NCI-H146 (cell line): ENCODE measurements around the gene MTCH2.

Source experiments
- DNase-seq: peaks from one replicate; lab custom pipeline; 2025; lab: John Stamatoyannopoulos, UW

MTCH2 gene

DNA sequence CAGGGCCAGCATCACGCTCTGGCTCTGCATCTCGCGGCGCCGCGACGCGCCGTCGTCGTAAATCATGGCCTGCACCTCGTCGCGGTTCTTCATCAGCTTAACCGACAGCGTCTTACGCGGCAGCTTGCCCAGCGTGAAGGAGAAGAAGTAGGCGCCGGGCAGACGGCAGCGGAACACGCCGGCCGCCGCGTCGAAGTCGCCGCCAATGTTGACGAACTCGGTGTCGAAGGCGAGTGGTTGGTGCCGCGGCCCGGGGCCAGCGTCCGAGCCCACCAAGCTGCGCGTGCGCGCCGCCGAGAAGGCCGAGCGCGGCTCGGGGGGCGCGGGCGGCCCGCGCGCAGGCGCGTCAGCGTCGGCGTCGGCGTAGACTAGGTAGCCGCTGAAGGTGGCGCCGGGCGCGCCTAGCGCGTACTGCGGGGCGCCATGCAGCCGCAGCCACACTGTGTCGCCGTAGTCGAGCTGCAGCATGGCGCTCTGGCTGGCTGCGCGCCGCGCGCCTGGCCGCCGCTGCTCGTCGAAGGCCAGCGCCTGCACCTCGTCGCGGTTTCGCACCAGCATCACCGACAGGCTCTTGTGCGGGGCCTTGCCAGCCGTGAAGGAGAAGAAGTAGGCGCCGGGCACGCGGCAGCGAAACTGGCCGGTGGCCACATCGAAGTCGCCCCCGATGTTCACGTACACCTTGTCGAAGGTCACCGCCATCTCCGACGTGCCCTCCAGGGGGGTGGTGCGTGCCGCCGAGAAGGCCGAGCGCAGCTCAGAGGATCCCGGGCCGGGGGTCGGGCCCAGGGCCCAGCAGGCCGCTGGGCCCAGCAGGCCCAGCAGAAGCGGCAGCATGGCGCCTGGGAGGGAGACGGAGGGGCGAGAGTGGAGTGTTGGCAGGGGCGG lies 52.1 kb downstream of the MTCH2 start:
- DNase-seq = no peak

DNA sequence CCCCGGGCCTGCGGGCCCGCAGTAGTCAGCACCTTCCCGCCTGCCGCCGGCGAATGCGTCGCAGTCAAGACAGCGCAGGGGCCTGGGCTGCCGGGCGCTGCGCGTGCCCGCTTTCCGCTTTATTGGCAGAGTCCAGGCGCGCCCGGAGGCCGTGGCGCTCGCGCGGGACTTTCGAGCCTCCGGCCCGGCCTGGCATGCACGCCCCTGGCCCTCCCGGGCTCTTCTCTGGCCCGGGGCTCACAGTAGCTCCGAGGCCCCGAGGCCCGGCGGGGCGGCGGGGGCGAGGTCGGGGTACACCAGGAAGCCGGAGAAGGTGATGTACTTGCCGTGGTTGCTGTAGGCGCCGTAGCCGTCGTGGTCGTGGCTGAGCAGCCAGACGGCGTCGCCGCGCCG lies 52.8 kb downstream of the MTCH2 start:
- no peak for DNase-seq

DNA sequence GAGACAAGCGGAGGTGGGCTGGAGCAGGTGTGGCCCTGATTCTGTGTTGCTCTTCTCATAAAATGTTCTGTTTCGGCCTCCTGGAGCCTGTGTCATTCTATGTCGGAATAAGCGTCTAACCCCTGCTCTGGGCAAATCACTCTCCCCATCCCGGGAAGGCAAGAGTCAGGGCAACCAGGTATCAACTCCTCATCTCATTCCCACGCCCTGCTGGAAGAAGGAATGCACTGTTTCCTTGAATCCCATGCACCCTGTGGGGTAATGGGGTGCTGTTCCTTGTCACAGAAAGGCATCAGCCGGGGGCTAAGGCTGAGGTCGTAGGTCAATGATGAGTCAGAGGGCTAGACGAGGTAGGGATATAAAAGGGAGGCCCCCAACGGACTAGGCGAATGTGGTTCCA lies 53.2 kb downstream of the MTCH2 start:
- DNase-seq = no peak

DNA sequence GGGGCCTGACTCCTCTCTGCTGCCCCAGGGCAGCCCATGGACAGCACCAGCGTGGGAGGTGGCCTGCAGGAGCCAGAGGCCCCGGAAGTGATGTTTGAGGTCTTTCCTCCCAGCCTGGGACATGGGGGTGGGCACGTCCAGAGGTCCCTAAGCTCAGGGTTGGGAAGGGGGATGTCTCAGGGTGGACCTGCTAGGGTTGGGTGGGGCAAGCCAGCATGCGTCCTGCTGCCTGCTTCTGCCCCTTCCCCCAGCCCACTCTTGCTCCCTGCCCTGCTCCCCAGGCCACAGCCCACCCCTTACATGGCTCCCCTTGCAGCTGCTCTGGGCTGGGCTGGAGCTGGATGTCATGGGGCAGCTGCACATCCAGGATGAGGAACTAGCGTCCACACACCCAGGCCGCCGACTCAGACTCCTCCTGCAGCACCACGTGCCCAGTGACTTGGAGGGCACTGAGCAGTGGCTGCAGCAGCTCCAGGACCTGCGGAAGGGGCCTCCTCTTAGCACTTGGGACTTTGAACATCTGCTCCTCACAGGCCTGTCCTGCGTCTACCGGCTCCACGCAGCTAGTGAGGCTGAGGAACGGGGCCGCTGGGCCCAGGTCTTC lies 54.5 kb downstream of the MTCH2 start:
- no peak for DNase-seq

DNA sequence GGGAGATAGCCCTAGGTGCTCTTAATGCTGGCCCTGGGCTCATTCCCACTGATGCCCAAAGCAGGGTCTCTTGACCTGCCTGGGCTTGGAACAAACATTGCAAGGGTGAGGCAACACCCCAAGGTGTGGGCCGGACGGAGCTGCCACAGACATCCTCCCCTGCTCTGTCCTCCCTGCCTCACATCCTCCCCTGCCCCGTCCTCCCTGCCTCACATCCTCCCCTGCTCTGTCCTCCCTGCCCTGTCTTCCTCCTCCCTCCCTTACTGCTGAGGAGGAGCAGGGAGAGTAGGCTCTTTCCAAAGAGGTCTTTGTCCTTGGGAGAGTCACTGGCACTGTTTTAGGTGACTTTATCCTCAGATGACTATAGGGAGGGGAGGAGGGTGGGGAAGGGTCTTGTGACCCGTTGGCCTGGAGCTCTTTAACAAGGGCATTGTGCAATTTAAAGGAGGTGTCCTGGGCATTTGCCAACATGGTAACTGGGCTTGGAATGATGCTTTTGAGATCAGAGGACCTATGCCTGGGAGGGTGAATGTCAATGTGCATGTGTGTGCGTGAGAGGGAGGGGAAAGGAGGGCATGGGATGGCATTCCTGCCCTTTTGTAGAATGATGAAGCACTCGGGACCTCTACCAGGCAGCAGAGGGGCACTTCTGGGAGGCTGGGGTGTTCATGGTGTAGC lies 55.2 kb downstream of the MTCH2 start:
- DNase-seq = no peak

DNA sequence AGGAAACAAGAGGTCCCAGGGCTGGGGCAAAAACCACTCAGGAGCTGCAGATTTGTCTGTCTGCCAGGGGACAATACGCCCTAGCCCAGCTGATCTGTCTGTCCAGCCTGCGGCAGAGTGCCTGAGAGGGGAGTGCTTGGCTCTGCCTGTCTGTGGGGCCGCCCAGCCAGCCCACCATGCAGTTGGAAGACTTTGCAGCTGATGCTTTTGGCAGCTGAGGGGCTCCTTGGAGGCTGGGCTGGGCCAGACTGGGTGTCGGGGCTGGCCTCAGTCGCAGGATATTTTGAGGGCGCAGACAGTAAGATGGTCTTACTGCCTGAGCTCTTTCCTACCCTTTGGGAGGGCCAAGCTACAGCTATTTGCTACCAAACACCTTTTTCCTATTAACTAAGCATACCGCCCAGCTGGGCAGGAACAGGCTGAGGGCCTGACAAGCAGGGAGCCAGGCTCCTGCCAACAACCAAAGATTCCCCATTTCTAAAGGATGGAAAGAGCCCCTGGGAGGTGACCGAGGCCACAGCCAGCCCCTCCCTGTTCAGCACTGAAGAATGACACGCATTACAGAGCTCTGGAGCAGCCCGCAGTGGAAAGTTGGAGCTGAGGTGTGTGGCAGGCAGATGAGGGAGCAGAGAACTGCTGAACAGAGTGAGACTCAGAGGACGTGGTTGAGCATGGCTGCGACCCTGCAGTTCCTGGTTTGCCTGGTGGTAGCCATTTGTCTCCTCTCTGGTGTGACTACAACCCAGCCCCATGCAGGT lies 56.1 kb downstream of the MTCH2 start, which contains the start of gene FAM180B:
Gene FAM180B (plus strand): TSS at position 581 of the 758 bp plus-strand sequence. CDS start 91 bp downstream, at position 672.
- no peak for DNase-seq

DNA sequence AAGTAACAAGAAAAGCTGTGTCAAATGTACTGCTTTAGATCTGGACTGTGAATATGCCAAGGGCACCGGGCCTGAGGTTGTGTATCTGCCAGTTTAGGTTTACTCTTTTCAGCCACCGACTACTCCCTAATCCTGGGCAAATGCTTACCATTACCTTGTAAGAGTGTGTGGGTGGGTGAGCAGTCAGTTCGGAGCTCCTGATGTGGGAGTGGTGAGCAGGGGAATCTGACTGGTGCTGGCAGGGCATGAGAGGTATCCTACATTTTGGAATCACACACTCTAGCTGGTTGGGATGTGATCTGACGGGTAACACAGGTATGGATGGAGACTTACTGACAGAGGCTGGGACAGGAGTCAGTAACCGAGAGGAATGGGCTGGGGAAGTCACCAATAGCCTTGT lies 58.5 kb downstream of the MTCH2 start:
- DNase-seq = no peak

DNA sequence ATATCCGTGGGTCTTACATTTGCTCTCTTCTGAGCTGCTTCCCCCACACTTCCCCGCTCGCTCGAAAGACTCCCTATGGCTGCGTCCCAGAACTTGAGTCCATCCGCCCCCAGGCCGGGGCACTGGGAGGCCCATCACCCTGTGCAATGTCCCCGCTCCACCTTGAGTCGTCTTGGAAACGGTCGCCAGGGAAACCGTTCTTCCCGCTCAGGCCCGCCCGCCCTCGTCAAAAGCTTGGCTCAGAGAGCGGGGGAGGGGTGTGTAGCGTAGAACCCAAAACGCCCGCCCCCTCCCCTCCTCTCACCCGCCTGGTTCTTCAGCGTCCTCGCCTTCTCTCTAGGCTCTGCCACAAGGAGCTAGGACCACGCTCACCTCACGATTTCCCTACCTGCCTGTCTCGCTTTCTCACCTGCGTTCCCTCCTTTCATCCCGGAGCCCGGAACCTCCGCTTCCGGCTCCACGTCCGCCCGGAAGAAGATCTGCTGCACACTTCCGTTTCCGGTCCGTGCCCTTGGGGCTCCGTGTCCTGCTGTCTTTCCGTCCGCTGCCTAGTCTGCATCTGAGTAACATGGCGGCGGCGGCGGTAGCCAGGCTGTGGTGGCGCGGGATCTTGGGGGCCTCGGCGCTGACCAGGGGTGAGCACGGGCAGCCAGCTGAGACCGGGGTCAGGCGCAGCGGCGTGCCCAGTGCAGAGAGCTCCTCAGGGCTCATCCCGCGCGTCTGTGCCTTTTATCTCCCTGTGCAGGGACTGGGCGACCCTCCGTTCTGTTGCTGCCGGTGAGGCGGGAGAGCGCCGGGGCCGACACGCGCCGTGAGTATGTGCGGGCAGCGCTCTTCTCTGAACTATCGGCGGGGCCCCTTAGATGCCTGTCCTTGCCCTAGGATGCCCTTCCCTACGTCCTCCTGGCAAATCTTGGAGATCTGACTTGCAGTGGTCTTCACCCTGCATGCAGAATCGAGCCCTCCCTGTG lies 63.5 kb downstream of the MTCH2 start, which contains the start of the genes KBTBD4 and NDUFS3:
Gene KBTBD4 (minus strand): TSS at position 447 of the 971 bp plus-strand sequence. CDS start 19 bp downstream, at position 428.
Gene NDUFS3 (plus strand): TSS at position 551 of the 971 bp plus-strand sequence. CDS start 18 bp downstream, at position 569.
- DNase-seq = peak; percentile 94

DNA sequence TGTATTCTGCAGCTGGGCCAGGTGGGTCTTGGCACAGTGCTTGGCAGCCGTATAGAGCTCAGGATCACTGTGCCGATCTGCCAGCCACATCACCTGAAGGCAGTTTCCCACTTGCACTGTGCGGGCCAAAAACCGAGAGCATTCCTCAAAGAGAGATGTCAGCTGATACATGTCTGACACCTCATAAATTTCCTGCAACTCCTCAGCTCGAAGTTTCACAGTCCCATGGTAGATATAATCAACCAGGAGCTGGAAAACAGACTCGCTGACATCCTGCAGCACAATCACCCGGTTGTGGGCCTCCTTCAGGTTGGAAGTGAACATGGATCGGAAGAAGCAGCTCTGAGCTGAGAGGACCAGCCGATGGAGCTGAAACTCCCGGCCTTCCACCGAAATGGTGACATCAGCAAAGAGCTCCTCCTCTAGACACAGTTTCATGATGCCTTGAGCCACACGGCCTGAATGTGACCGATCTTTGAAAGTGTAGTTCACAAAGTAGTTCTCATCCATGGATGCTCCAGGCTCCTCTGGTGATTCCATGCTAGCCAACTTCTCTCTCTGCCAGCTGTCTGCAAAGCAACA lies 64.8 kb downstream of the MTCH2 start:
- DNase-seq = no peak

DNA sequence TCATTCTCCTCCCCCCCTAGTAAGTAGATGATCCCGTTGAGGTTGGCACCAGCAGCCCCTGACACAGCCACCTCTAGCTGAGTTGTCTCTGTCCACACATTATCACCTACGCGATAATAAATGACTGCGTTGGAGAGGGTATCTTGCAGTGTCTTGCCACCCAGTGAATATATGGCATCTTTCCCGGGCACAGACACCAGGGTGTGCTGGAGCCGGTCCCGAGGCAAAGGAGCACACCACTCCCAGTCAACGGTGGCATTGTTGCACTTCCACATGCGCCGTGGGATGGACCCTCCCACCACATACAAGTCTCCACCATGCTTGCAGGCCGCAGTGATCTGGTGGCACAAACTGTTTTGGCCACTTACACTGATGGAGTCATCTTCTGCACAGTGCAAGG lies 69.0 kb downstream of the MTCH2 start:
- DNase-seq = no peak

DNA sequence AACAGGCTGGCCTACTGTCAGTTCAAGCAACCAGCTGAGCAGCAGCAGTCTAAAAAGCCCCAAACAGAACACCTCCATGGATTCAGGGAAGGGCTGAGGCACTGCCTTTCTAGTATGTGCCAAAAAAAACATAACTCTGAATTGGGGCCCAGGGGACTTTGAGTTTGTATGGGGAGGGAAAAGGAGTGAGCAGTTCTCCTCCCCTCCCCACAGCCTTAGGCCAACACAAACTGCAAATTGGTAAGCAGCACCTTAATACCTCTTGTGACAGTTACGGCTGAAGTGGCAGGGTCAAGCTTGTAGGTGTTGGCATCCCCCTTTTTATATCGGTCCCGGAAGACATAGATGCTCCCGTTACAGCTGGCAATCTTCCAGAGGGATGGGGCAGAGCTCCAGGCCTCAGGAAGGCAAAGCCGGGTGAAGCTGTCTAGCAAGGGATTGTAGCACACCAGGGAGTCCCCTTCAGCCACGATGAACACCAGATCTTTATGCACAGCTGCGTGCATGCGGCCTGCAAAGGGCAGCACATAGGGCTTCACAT lies 69.6 kb downstream of the MTCH2 start:
- no peak for DNase-seq

DNA sequence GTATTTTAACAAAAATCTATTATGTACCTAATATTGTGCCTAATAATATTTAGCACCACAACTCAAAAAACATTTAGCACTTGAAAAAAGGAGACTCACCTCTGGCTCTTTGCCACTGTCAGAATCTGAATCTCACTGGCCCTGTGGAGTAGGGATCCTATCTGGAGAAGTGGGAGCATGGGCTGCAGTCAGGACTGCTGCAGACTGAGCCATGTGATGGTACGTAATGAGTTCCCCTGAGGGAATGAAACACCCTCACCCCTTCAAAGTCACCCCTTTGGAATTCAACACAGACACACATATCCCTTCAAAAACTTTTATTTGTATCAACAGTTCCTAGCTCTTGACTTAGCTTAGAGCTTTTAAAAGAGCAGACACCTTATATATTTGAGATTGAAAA lies 70.5 kb downstream of the MTCH2 start:
- no peak for DNase-seq

DNA sequence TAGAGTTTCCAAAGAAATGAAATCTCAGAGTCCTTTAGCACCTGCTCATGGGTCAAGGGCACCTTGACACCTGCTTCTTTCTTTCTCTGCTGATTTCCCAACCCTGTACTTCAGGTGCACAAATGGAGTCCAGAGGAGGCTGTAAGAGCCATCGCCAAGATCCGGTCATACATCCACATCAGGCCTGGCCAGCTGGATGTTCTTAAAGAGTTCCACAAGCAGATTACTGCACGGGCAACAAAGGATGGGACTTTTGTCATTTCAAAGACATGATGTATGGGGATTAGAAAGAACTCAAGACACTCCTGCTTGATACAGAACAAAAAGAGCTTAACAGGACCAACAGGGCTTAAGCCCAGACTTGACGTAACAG lies 71.0 kb downstream of the MTCH2 start:
- DNase-seq = no peak

DNA sequence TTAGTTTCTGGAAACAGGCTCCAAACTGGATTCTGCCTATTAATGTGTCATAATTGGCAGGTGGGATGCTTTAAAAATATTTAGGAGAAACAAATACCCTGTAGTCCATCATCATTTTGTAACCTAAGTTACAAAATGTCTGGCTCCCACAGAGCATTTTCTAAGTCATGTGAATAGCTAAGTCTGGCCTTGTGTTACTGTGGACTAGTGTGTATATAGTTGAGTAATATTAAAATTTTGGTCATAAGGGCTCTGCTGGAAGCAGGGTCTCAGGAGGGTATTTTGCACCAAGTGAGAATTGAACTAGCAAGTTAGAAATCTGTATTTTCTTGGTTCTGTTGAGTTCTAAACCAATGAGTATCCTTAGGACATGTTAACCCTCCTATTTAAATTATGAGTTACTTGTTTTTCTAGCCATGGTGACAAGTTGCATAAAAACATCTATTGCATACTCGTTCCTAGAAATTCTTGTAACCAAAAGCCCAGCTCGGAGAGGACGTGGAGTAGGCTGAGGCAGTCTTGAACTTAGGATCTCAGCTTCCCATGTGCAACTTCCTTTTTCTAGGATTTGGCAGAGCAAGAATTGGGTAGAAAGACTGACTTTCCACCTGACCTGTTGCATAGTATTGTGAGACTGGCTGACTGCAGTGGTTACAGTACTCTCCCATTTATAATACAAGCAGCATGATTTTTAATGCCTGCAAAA lies 71.6 kb downstream of the MTCH2 start:
- DNase-seq = no peak

DNA sequence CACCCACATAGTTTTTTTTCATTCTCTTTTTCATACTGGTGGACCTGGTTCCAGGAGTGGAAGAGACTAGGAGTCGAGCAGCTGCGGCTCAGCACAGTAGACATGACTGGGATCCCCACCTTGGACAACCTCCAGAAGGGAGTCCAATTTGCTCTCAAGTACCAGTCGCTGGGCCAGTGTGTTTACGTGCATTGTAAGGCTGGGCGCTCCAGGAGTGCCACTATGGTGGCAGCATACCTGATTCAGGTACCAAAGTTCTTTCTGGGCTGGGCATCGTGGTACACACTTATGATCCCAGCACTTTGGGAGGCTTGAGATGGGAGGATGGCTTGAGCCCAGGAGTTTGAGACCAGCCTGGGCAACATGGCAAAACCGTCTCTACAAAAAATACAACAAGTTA lies 72.7 kb downstream of the MTCH2 start:
- DNase-seq = no peak
